Ovary (tissue), 9 donors: Measurements from ENCODE around the gene PIM1. TPM values are rescaled to one million over a fixed set of nuclear protein-coding genes. Genes with fewer than 3 reads are reported as not detected.
A peak's percentile ranks its signal among the peaks of the same experiment; 100 is the strongest.

ENCODE experiments used
- DNase-seq, 5 donors: peaks; one replicate each; pipeline ENCODE4 v3.0.0-alpha.2; 2019 to 2020
- H3K27ac ChIP-seq, 2 donors: fragments of 200-600 bp; one replicate each; pipeline versions ENCODE4 v1.5.1 to v1.8.0; 2019 to 2022
- H3K27me3 ChIP-seq: fragments of 200-600 bp; one replicate; pipeline ENCODE4 v1.8.0; 2022
- H3K36me3 ChIP-seq: fragments of 200-600 bp; sonication (generic); one replicate; pipeline ENCODE4 v1.5.1; 2019
- H3K4me1 ChIP-seq: one replicate; pipeline ENCODE4 v1.8.1; 2013; ENCODE audit warnings: mild to moderate bottlenecking, moderate library complexity; ENCODE audit not compliant: insufficient read depth
- H3K4me3 ChIP-seq: fragments of 200-600 bp; sonication (generic); one replicate; pipeline ENCODE4 v1.5.1; 2017
- H3K9me3 ChIP-seq, 2 donors: fragments of 200-600 bp in 1 of 2; sonication (generic) in 1 of 2; one replicate each; pipeline versions ENCODE4 v1.5.1 to v1.8.1; 2013 to 2019; ENCODE audit warnings: mild to moderate bottlenecking in 1 of 2, moderate library complexity in 1 of 2
- CTCF ChIP-seq, 3 donors: fragments of 450-650 bp in 2 of 3; fragments of 200-600 bp in 1 of 3; IDR thresholded peaks; one replicate each; pipeline versions ENCODE4 v1.5.1 to v1.8.0; 2016 to 2022; ENCODE audit warnings: antibody characterized with exemption in 3 of 3, mild to moderate bottlenecking in 1 of 3
- EP300 ChIP-seq: sonication (generic); formaldehyde crosslinking; IDR thresholded peaks from one replicate; pipeline ENCODE4 v1.6.1; 2017; ENCODE audit warnings: antibody characterized with exemption
- POLR2A ChIP-seq: fragments of 450-650 bp; IDR thresholded peaks from one replicate; pipeline ENCODE4 v1.6.1; 2017; ENCODE audit warnings: antibody characterized with exemption, mild to moderate bottlenecking, moderate library complexity
- WGBS, 3 donors: extraction: QIAGEN DNeasy Blood & Tissue Kit in 1 of 3; methylation state at CpG; one replicate each; pipeline versions ENCODE4 v1.1.5 to v1.1.7; 2013 to 2017; 5-methylcytosine and 5-hydroxymethylcytosine counted together
- intact Hi-C, 4 donors: fragments of 100-400 bp; cut with DNase I; formaldehyde crosslinking; loops; one replicate each; pipeline versions ENCODE4 v1.11.0 to v1.15.1; 2022 to 2023
- polyA plus RNA-seq, 2 donors: library from polyadenylated mRNA; stranded (reverse); fragments of 200-250 nt in 1 of 2; fragments of 350-450 nt in 1 of 2; fragmentation: Illumina TruSeq in 1 of 2; extraction: RNeasy Lipid Tissue Mini Kit (QIAGEN cat#74804) in 1 of 2; gene quantifications; one replicate each; pipeline ENCODE4 v1.2.3, GENCODE V29; 2013 to 2014
- total RNA-seq, 7 donors: library from RNA; depleted of rRNA in 2 of 7; stranded (reverse); fragments of >200 nt in 2 of 7; fragmentation: NEBNext Ultra II Directional in 3 of 7; extraction: Animal tissue kit (Norgen Biotek cat#: 25700) in 3 of 7; gene quantifications; one replicate each; pipeline versions ENCODE4 v1.1.0 to v1.2.4, GENCODE V29; 2016 to 2023
- donor health status: DM: no; HTN: no; CAD: no; lungs with moderate emphysema.
- donor health status: DM: no; HTN: no; CAD: no.
- donor health status: Bipolar disorder and iron deficiency.
- donor health status: DM: yes; HTN: yes; CAD: no.
- donor health status: DM: no; HTN: no; CAD: no.
- donor health status: DM: yes; HTN: yes; CAD: no.

Gene PIM1
- total and polyA plus RNA-seq, 9 donors = 34.2 to 135 (median 64.9) TPM

DNA sequence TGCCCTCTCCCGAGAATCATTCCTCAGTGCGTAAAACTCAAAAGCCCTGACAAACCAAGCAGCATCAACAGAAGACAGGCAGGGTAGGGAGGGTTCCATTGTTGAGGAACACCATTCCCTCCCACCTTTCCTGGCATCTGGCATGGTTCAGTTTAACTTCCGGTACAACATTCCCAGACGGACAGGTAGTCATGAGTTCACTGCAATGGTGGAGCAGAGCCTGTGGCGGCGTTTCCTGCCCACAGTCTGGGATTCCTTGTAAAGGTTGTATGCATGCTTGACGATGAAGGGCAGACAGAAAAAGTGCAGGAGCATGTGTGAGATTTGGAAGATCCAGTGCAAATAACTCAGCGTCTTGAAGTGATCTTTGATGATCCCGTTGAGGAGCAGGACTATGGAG is 42.3 kb downstream of the PIM1 start:
- no peak overlapping the region for H3K27ac ChIP-seq
- no peak for TF ChIP-seq POLR2A
- no peak for TF ChIP-seq EP300
- no peak for TF ChIP-seq CTCF (IDR thresholded peaks at IDR 0.05)
- WGBS, 3 donors = 82 to 91% (median 89%) methylated on average over 9 of the region's 9 CpGs
- no peaks in the 10 kb centered on the region for H3K27me3 ChIP-seq
- DNase-seq = no peak
- no peaks in the 10 kb centered on the region for H3K9me3 ChIP-seq
- H3K36me3 ChIP-seq = no peaks in the 10 kb centered on the region
- no peak overlapping the region for H3K4me3 ChIP-seq
- intact Hi-C loops = loop anchor here in 1 of 4 donors (5.0 kb wide), 1 partner anchor 185 kb away; no protein-coding TSS in a partner anchor
- no peaks in the 10 kb centered on the region for H3K4me1 ChIP-seq

- DNase-seq = no peak
- WGBS, 3 donors = 89 to 93% (median 92%) methylated on average over 6 of the region's 6 CpGs
Observed at GRCh38 chr6:37218061-37218460, 48.1 kb downstream of the PIM1 start.

GRCh38 chr6:37218511-37218910 is 48.6 kb downstream of the PIM1 start:
- no peaks in the 10 kb centered on the region for H3K36me3 ChIP-seq
- no peaks in the 10 kb centered on the region for H3K27me3 ChIP-seq
- intact Hi-C loops = no loop called here
- DNase-seq = no peak
- peaks cover 4% of the 10 kb centered on the region for H3K4me1 ChIP-seq
- H3K9me3 ChIP-seq = no peaks in the 10 kb centered on the region
- TF ChIP-seq POLR2A (no peak), CTCF (IDR thresholded peaks at IDR 0.05) (no peak), EP300 (no peak)
- no peak overlapping the region for H3K4me3 ChIP-seq
- H3K27ac ChIP-seq = no peak overlapping the region
- 87 to 90% (median 89%) methylated on average over 8 of the region's 8 CpGs for WGBS, 3 donors

More at GRCh38 chr6:37218061-37218460, 48.1 kb downstream of the PIM1 start:
- H3K4me3 ChIP-seq = no peak overlapping the region
- no peak for TF ChIP-seq CTCF (IDR thresholded peaks at IDR 0.05)
- TF ChIP-seq EP300 = no peak
- TF ChIP-seq POLR2A = no peak
- H3K9me3 ChIP-seq = no peaks in the 10 kb centered on the region
- H3K4me1 ChIP-seq = peaks cover 4% of the 10 kb centered on the region
- no peak overlapping the region for H3K27ac ChIP-seq
- intact Hi-C loops = no loop called here
- no peaks in the 10 kb centered on the region for H3K27me3 ChIP-seq
- no peaks in the 10 kb centered on the region for H3K36me3 ChIP-seq

GRCh38 chr6:37221585-37222124 is 51.7 kb downstream of the PIM1 start:
- 53 to 56% (median 55%) methylated on average over 6 of the region's 6 CpGs for WGBS, 3 donors
- TF ChIP-seq CTCF (IDR thresholded peaks at IDR 0.05) = no peak
- TF ChIP-seq EP300 = no peak
- no peak for TF ChIP-seq POLR2A
- peak overlapping the region in 1 of 2 donors; percentile 19 for H3K27ac ChIP-seq

More at GRCh38 chr6:37221585-37222124, 51.7 kb downstream of the PIM1 start:
- DNase-seq = no peak
- Histone ChIP-seq H3K4me3 (peak overlapping the region; percentile 66), H3K4me1 (peaks cover 4% of the 10 kb centered on the region), H3K9me3 (no peaks in the 10 kb centered on the region), H3K36me3 (no peaks in the 10 kb centered on the region), H3K27me3 (no peaks in the 10 kb centered on the region)
- intact Hi-C loops = no loop called here
